ENCODE measurements around the gene CDH8.

- no peak for TF ChIP-seq ELK1 (IDR thresholded peaks at IDR 0.05; ENCODE audit: low read depth, low read length)
- no peak for TF ChIP-seq CTCF (IDR thresholded peaks at IDR 0.05)
- TF ChIP-seq EP300 (IDR thresholded peaks at IDR 0.05): no peak
- no peak for TF ChIP-seq KDM5A (IDR thresholded peaks at IDR 0.05)
- TF ChIP-seq BCL3 (IDR thresholded peaks at IDR 0.05): no peak
- TF ChIP-seq RFX5 (IDR thresholded peaks at IDR 0.05): no peak
- TF ChIP-seq ZFP36 (IDR thresholded peaks at IDR 0.05; ENCODE audit: borderline replicate concordance, partially characterized antibody): no peak
- no peak for TF ChIP-seq REST (IDR thresholded peaks at IDR 0.05)
- TF ChIP-seq USF2 (IDR thresholded peaks at IDR 0.05): no peak
- no peak for TF ChIP-seq CBX8 (IDR thresholded peaks at IDR 0.05)
- no peak for TF ChIP-seq HOXB5 (CRISPR knock-in tag; IDR thresholded peaks at IDR 0.05)
- TF ChIP-seq KDM1A (IDR thresholded peaks at IDR 0.05; ENCODE audit: low read depth): no peak
- TF ChIP-seq MAZ (IDR thresholded peaks at IDR 0.05; ENCODE audit: borderline replicate concordance, low read depth, low read length): no peak
Observed at GRCh38 chr16:61957075-61957855, 79.0 kb downstream of the CDH8 start.
